Right cardiac atrium (tissue), 5 donors: ENCODE measurements around the gene PTHLH. TPM values are rescaled to one million over a fixed set of nuclear protein-coding genes. Genes with fewer than 3 reads are reported as not detected.
A peak's percentile ranks its signal among the peaks of the same experiment; 100 is the strongest.

Source experiments
- ATAC-seq, 2 donors: fragments of 200-7000 bp; cut with Tn5 transposase; one replicate each; pipeline versions ENCODE4 v1.8.0 to v1.9.1; 2020; ENCODE audit warnings: moderate library complexity in 2 of 2, mild to moderate bottlenecking in 1 of 2
- DNase-seq, 3 donors: peaks; one replicate each; pipeline ENCODE4 v3.0.0-alpha.2; 2020
- H3K27ac ChIP-seq: one replicate; pipeline ENCODE4 v1.5.1; 2013; ENCODE audit warnings: mild to moderate bottlenecking, low read length, control low read depth, moderate library complexity
- H3K27me3 ChIP-seq: one replicate; pipeline ENCODE4 v1.6.1; 2013; ENCODE audit not compliant: control insufficient read depth, insufficient read depth
- H3K4me1 ChIP-seq: one replicate; pipeline ENCODE4 v1.6.1; 2013; ENCODE audit warnings: low read length; ENCODE audit not compliant: control insufficient read depth, insufficient read depth
- H3K4me3 ChIP-seq: one replicate; pipeline ENCODE4 v1.5.1; 2013; ENCODE audit warnings: low read length, control low read depth
- H3K9me3 ChIP-seq: one replicate; pipeline ENCODE4 v1.6.1; 2013; ENCODE audit warnings: low read length; ENCODE audit not compliant: control insufficient read depth
- WGBS: extraction: QIAGEN DNeasy Blood & Tissue Kit; methylation state at CpG from one replicate; pipeline ENCODE4 v1.1.7; 2013; 5-methylcytosine and 5-hydroxymethylcytosine counted together
- intact Hi-C, 4 donors: fragments of 100-400 bp; cut with DNase I; formaldehyde crosslinking; loops; one replicate each; pipeline versions ENCODE4 v1.11.0 to v1.14.0; 2022 to 2023
- polyA plus RNA-seq: library from polyadenylated mRNA; stranded (reverse); fragments of 200-250 nt; gene quantifications from one replicate; pipeline ENCODE4 v1.2.3, GENCODE V29; 2013
- total RNA-seq, 4 donors: library from RNA; stranded (reverse); fragmentation: NEBNext Ultra II Directional; extraction: Animal tissue kit (Norgen Biotek cat#: 25700); gene quantifications; one replicate each; pipeline ENCODE4 v1.2.1, GENCODE V29; 2021
- donor health status: healthy with polysubstance abuse.
- donor health status: DM: no; HTN: yes; CAD: no.
- donor health status: DM: no; HTN: no; CAD: no.
- donor health status: DM: no; HTN: yes; CAD: no; lungs with severe emphysema.
- donor health status: DM: yes; HTN: yes; CAD: no.

The PTHLH gene
- total and polyA plus RNA-seq, 5 donors: 1.2 to 64.6 (median 2.2) TPM

- WGBS: 2% methylated on average over 26 of the region's 26 CpGs
- H3K4me1 ChIP-seq: no peaks in the 10 kb centered on the region
- ATAC-seq (peak; percentile 10 to 39), DNase-seq (peak in 2 of 3 donors; percentile 27 to 39)
- H3K27me3 ChIP-seq: no peaks in the 10 kb centered on the region
- H3K27ac ChIP-seq: no peak overlapping the region
- H3K9me3 ChIP-seq: no peaks in the 10 kb centered on the region
- intact Hi-C loops: no loop called here
- H3K4me3 ChIP-seq: no peak overlapping the region
These were observed 2.2 kb upstream of the PTHLH start for GRCh38 chr12:27974735-27975221.

GRCh38 chr12:27973487-27973890, 956 bp upstream of the PTHLH start:
- H3K27ac ChIP-seq: no peak overlapping the region
- peaks cover 2% of the 10 kb centered on the region for H3K4me1 ChIP-seq
- DNase-seq: peak in 1 of 3 donors; percentile 39
- H3K27me3 ChIP-seq: no peaks in the 10 kb centered on the region
- no peaks in the 10 kb centered on the region for H3K9me3 ChIP-seq
- H3K4me3 ChIP-seq: no peak overlapping the region
- intact Hi-C loops: no loop called here
- peak in 1 of 2 donors; percentile 62 for ATAC-seq
- WGBS: 53% methylated on average over 4 of the region's 4 CpGs

GRCh38 chr12:27971606-27972005, 927 bp downstream of the PTHLH start:
- Histone ChIP-seq H3K4me3 (no peak overlapping the region), H3K4me1 (peaks cover 2% of the 10 kb centered on the region), H3K27me3 (no peaks in the 10 kb centered on the region), H3K27ac (no peak overlapping the region), H3K9me3 (no peaks in the 10 kb centered on the region)
- intact Hi-C loops: no loop called here
- DNase-seq (no peak), ATAC-seq (no peak)
- WGBS: 47% methylated on average over 7 of the region's 7 CpGs

GRCh38 chr12:27971121-27971489, 1.4 kb downstream of the PTHLH start:
- 14% methylated on average over 11 of the region's 11 CpGs for WGBS
- ATAC-seq (no peak), DNase-seq (peak in 2 of 3 donors; percentile 30 to 39)
- no peak overlapping the region for H3K27ac ChIP-seq
- peaks cover 2% of the 10 kb centered on the region for H3K4me1 ChIP-seq
- intact Hi-C loops: no loop called here
- H3K9me3 ChIP-seq: no peaks in the 10 kb centered on the region
- no peaks in the 10 kb centered on the region for H3K27me3 ChIP-seq
- H3K4me3 ChIP-seq: peak overlapping the region; percentile 66

GRCh38 chr12:27970401-27971120, 2.0 kb downstream of the PTHLH start:
- Histone ChIP-seq H3K4me1 (peaks cover 2% of the 10 kb centered on the region), H3K27ac (no peak overlapping the region), H3K4me3 (peak overlapping the region; percentile 66), H3K27me3 (no peaks in the 10 kb centered on the region), H3K9me3 (no peaks in the 10 kb centered on the region)
- WGBS: 1% methylated on average over 69 of the region's 69 CpGs
- intact Hi-C loops: no loop called here
- DNase-seq: peak in 2 of 3 donors; percentile 47 to 52
- peak; percentile 33 to 58 for ATAC-seq

GRCh38 chr12:27969624-27970400, 2.7 kb downstream of the PTHLH start:
- Histone ChIP-seq H3K27ac (no peak overlapping the region), H3K4me1 (peaks cover 2% of the 10 kb centered on the region)
- peak; percentile 41 to 52 for ATAC-seq

GRCh38 chr12:27968972-27969623, 3.4 kb downstream of the PTHLH start:
- ATAC-seq: peak; percentile 34 to 39
- intact Hi-C loops: no loop called here
- DNase-seq: peak in 2 of 3 donors; percentile 45 to 67

More at GRCh38 chr12:27969624-27970400, 2.7 kb downstream of the PTHLH start:
- Histone ChIP-seq H3K9me3 (no peaks in the 10 kb centered on the region), H3K4me3 (peak overlapping the region; percentile 66), H3K27me3 (peaks cover under 1% of the 10 kb centered on the region)
- DNase-seq: peak; percentile 64 to 76 (median 76)
- WGBS: 1% methylated on average over 55 of the region's 55 CpGs
- intact Hi-C loops: no loop called here

GRCh38 chr12:27967551-27968054, 4.9 kb downstream of the PTHLH start:
- ATAC-seq (no peak), DNase-seq (no peak)
- WGBS: 55% methylated on average over 2 of the region's 2 CpGs
- H3K27me3 ChIP-seq: peaks cover 2% of the 10 kb centered on the region
- no peak overlapping the region for H3K4me3 ChIP-seq
- H3K9me3 ChIP-seq: no peaks in the 10 kb centered on the region
- intact Hi-C loops: no loop called here
- no peak overlapping the region for H3K27ac ChIP-seq
- H3K4me1 ChIP-seq: peaks cover 2% of the 10 kb centered on the region

More at GRCh38 chr12:27968972-27969623, 3.4 kb downstream of the PTHLH start:
- Histone ChIP-seq H3K9me3 (no peaks in the 10 kb centered on the region), H3K27ac (no peak overlapping the region), H3K27me3 (peaks cover 2% of the 10 kb centered on the region), H3K4me1 (peaks cover 2% of the 10 kb centered on the region), H3K4me3 (peak overlapping the region; percentile 66)
- 4% methylated on average over 38 of the region's 38 CpGs for WGBS

- intact Hi-C loops: no loop called here
- Histone ChIP-seq H3K4me3 (no peak overlapping the region), H3K27ac (no peak overlapping the region), H3K27me3 (peaks cover 2% of the 10 kb centered on the region), H3K9me3 (no peaks in the 10 kb centered on the region), H3K4me1 (peaks cover 2% of the 10 kb centered on the region)
- peak in 1 of 2 donors; percentile 65 for ATAC-seq
- 37% methylated on average over 2 of the region's 2 CpGs for WGBS
- no peak for DNase-seq
These were observed 5.7 kb downstream of the PTHLH start for GRCh38 chr12:27966870-27967269.

GRCh38 chr12:27965966-27966365, 6.6 kb downstream of the PTHLH start:
- peaks cover 2% of the 10 kb centered on the region for H3K4me1 ChIP-seq
- 79% methylated on average over 2 of the region's 2 CpGs for WGBS
- no peak overlapping the region for H3K27ac ChIP-seq
- DNase-seq (no peak), ATAC-seq (no peak)
- no peak overlapping the region for H3K4me3 ChIP-seq
- H3K27me3 ChIP-seq: peaks cover 2% of the 10 kb centered on the region
- intact Hi-C loops: no loop called here
- no peaks in the 10 kb centered on the region for H3K9me3 ChIP-seq
